Right lobe of liver (tissue), 6 donors: ENCODE data around the gene EME2. TPM values are rescaled to one million over a fixed set of nuclear protein-coding genes. Genes with fewer than 3 reads are reported as not detected.

Source experiments
- ATAC-seq, 4 donors: fragments of 200-7000 bp; cut with Tn5 transposase; one replicate each; pipeline ENCODE4 v1.9.1; 2020; ENCODE audit warnings: mild to moderate bottlenecking in 4 of 4, moderate library complexity in 4 of 4
- DNase-seq, 3 donors: peaks; one replicate each; pipeline ENCODE4 v3.0.0-alpha.2; 2020
- H3K27ac ChIP-seq, 3 donors: fragments of 200-600 bp; one replicate each; pipeline ENCODE4 v1.8.0; 2022
- H3K27me3 ChIP-seq, 2 donors: fragments of 200-600 bp; one replicate each; pipeline ENCODE4 v1.8.0; 2022
- H3K36me3 ChIP-seq, 4 donors: fragments of 200-600 bp; sonication (generic) in 1 of 4; one replicate each; pipeline versions ENCODE4 v1.5.1 to v1.8.0; 2017 to 2022; ENCODE audit warnings: control low read depth in 1 of 4
- H3K4me1 ChIP-seq, 4 donors: fragments of 200-600 bp; sonication (generic) in 1 of 4; one replicate each; pipeline versions ENCODE4 v1.5.1 to v1.8.0; 2017 to 2022; ENCODE audit warnings: control low read depth in 1 of 4
- H3K4me3 ChIP-seq, 3 donors: fragments of 200-600 bp; one replicate each; pipeline ENCODE4 v1.8.0; 2022
- H3K9me3 ChIP-seq, 4 donors: fragments of 200-600 bp; sonication (generic) in 1 of 4; one replicate each; pipeline versions ENCODE4 v1.5.1 to v1.8.0; 2017 to 2022; ENCODE audit warnings: control low read depth in 1 of 4
- POLR2A ChIP-seq: fragments of 450-650 bp; IDR thresholded peaks from one replicate; pipeline ENCODE4 v1.6.1; 2017; ENCODE audit warnings: antibody characterized with exemption, mild to moderate bottlenecking
- WGBS: methylation state at CpG from one replicate; pipeline ENCODE4 v1.1.6; 2018; ENCODE audit warnings: low coverage, low lambda C conversion rate; ENCODE audit not compliant: insufficient coverage; ENCODE audit errors: missing lambda C conversion rate; 5-methylcytosine and 5-hydroxymethylcytosine counted together
- intact Hi-C, 2 donors: fragments of 100-400 bp; cut with DNase I; formaldehyde crosslinking; loops; one replicate each; pipeline versions ENCODE4 v1.11.2 to v1.14.1; 2022
- total RNA-seq, 6 experiments: library from RNA; depleted of rRNA in 2 of 6; stranded (reverse); fragments of >200 nt in 2 of 6; fragmentation: NEBNext Ultra II Directional in 3 of 6; extraction: Animal tissue kit (Norgen Biotek cat#: 25700) in 3 of 6; gene quantifications; one replicate each; pipeline versions ENCODE4 v1.1.0 to v1.2.4, GENCODE V29; 2016 to 2023
- TF ChIP-seq, protein P1 (sequence below), 4 donors: fragments of 200-600 bp in 3 of 4; fragments of 450-650 bp in 1 of 4; IDR thresholded peaks; one replicate each; pipeline versions ENCODE4 v1.5.1 to v1.8.0; 2016 to 2022; ENCODE audit warnings: antibody characterized with exemption in 4 of 4, mild to moderate bottlenecking in 2 of 4
- donor health status: DM: no; HTN: yes; CAD: no.
- donor health status: DM: no; HTN: no; CAD: no.
- donor health status: DM: no; HTN: no; CAD: no.
- donor health status: DM: no; HTN: yes; CAD: no.
- donor health status: DM: no; HTN: yes; CAD: no.

Gene EME2
- total RNA-seq, 6 experiments from 2014 or later: 3.8 to 11.1 (median 5.0) TPM

DNA sequence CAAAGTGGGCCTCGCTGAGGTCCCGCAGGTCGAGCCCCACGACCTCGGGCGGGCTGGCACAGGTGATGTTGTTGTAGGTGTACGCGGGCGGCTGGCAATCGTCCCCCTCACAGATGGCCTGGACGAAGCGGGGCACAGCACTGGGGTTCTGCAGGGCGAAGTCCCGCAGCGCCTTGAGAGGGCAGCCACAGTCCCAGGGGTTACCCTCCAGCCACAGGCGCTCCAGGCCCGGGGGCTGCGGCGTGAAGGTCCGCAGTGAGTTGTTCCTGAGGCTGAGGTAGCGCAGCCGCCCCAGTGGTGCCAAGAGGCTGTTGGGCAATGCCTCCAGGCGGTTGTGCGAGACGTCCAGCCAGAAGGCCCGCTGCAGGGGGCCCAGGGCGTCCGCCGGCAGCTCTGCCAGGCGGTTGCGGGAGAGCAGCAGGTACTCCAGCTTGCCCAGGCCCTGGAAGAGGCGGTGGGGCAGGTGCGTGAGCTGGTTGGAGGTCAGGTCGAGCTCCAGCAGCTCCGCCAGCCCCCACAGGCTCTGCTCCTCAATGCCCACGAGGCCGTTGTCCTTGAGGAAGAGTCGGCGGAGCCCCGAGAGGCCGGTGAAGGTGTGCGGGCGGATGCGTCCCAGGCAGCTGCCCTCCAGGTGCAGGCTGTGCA, 18.1 kb downstream of the EME2 start:
- Histone ChIP-seq H3K36me3 (peaks cover 0 to 14% (median 7%) of the 10 kb centered on the region in 4 donors), H3K4me1 (peaks cover 0 to 38% (median 6%) of the 10 kb centered on the region in 4 donors), H3K27me3 (no peaks in the 10 kb centered on the region), H3K27ac (no peak overlapping the region), H3K4me3 (no peak overlapping the region), H3K9me3 (no peaks in the 10 kb centered on the region)
- intact Hi-C loops: no loop called here
- DNase-seq (peak; percentile 30 to 62 (median 51)), ATAC-seq (no peak)
- TF ChIP-seq, protein P1, sequence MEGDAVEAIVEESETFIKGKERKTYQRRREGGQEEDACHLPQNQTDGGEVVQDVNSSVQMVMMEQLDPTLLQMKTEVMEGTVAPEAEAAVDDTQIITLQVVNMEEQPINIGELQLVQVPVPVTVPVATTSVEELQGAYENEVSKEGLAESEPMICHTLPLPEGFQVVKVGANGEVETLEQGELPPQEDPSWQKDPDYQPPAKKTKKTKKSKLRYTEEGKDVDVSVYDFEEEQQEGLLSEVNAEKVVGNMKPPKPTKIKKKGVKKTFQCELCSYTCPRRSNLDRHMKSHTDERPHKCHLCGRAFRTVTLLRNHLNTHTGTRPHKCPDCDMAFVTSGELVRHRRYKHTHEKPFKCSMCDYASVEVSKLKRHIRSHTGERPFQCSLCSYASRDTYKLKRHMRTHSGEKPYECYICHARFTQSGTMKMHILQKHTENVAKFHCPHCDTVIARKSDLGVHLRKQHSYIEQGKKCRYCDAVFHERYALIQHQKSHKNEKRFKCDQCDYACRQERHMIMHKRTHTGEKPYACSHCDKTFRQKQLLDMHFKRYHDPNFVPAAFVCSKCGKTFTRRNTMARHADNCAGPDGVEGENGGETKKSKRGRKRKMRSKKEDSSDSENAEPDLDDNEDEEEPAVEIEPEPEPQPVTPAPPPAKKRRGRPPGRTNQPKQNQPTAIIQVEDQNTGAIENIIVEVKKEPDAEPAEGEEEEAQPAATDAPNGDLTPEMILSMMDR (IDR thresholded peaks at IDR 0.05): no peak
- TF ChIP-seq POLR2A: no peak
- 37% methylated on average over 4 of the region's 44 CpGs for WGBS

DNA sequence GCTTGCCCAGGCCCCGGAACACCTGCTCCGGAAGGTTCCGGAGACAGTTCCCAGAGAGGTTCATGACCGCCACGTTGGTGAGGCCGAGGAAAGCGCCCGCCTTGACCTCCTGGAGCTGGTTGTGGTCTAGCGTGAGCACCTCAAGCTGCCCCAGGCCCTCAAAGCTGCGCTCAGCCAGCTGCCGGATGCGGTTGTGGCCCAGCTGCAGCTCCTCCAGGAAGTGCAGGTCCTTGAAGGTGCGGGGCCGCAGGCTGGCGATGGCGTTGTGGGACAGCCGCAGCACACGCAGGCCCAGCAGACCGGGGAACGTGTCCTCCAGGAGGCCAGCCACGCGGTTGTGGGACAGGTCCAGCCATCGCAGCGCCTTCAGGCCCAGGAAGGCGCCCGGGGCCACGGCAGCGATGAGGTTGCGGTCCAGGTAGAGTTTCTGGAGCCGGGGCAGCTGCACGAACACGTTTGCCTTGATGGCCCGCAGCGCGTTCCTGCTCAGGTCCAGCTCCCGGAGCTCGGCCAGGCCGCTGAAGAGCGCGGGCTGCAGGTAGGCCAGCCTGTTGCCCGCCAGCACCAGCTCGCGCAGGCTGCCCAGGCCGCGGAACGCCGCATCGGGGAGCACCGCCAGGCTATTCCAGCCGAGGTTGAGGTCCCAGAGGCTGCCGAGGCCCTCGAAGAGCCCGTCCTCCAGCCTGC, 18.8 kb downstream of the EME2 start:
- intact Hi-C loops: no loop called here
- H3K9me3 ChIP-seq: no peaks in the 10 kb centered on the region
- H3K36me3 ChIP-seq: peaks cover 0 to 14% (median 7%) of the 10 kb centered on the region in 4 donors
- H3K4me1 ChIP-seq: peaks cover 0 to 38% (median 6%) of the 10 kb centered on the region in 4 donors
- no peak overlapping the region for H3K4me3 ChIP-seq
- ATAC-seq (no peak), DNase-seq (peak in 1 of 3 donors; percentile 58)
- WGBS: no CpG with 5 or more reads among the region's 53 CpGs
- TF ChIP-seq, protein P1 (IDR thresholded peaks at IDR 0.05): no peak
- no peak for TF ChIP-seq POLR2A
- H3K27me3 ChIP-seq: no peaks in the 10 kb centered on the region
- H3K27ac ChIP-seq: no peak overlapping the region

DNA sequence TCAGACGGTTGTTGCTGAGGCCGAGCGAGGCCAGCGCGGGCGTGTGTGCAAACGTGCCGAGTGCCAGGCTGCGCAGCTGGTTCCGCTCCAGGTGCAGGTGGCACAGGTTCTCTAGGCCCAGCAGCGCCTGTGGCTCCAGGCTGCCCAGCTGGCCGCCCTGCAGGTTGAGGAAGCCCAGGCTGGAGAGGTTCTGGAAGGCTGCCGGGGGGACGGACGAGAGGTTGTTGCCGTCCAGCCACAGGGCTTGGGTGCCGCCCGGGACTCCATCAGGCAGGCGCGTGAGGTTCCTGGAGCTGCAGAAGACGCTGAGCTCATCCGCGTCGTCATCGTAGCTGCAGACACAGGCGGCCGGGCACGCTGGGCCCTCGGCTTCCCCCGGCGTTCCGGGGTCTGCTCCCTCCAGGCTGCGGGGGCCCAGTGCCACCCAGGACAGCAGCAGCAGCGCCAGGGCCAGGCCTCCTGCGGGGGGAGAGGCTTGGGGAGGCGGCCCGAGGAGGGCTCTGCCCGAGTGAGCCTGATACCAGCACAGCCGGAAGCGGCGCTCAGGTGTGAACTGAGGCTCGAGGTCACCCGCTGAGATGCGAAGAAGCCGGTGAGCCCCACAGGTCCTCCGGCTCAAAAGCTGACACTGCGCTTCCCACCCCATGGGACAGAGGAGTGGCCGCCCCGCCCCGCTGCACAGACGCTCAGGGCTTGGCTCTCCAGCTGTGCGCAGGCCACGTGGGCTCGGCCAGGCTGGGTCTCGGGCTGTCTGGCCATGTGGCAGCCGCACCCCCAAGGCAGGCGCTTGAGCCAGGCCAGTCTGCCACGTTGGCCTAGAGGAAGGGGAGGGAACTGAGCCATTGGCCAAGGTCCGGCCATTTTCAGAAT, 19.6 kb downstream of the EME2 start:
- H3K4me1 ChIP-seq: peaks cover 0 to 38% (median 6%) of the 10 kb centered on the region in 4 donors
- TF ChIP-seq POLR2A: no peak
- TF ChIP-seq, protein P1 (IDR thresholded peaks at IDR 0.05): peak in 1 of 4 donors; percentile 13
- intact Hi-C loops: no loop called here
- peak overlapping the region in 2 of 3 donors; percentile 73 to 74 for H3K4me3 ChIP-seq
- ATAC-seq: peak; percentile 45 to 73 (median 63)
- 20% methylated on average over 1 of the region's 59 CpGs for WGBS
- peak; percentile 69 to 88 (median 88) for DNase-seq
- H3K27me3 ChIP-seq: no peaks in the 10 kb centered on the region
- H3K27ac ChIP-seq: peak overlapping the region in 2 of 3 donors; percentile 73 to 78
- H3K9me3 ChIP-seq: no peaks in the 10 kb centered on the region
- peaks cover 0 to 14% (median 7%) of the 10 kb centered on the region in 4 donors for H3K36me3 ChIP-seq

DNA sequence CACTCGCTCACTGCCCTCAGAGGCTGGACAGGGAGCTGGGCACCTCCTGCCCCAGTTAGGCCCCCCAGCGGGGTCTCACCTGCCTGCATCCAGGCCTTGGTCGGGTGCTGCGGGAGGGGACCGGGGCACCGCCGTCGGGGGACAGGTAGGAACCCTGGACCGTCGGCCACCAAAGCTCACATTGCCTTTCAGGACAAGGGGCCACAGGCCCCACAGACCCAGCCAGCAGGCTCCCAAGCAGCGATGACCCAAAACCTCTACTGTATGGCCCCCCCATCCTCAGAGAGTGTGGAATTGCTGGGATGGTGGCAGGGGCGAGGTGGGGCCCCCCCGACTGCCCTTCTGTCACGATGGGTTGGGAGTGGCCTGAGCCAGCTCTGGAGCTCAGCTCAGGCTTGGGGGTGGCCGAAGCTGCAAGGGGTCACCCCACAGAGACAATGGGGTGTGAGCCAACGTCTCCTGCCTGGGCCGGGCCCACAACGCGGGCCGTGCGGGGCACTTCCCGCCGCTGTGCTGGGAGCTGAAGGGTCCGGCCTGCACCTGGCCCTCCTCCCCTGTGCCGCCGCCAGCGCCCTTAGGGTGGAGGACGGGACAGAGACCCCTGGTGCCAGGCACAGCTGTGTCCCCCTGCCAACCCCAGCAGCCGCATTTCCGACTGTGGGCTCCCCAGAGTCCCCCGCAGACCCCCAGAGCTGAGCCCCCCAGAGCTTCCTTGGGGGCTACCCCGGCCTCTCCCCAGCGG, 20.4 kb downstream of the EME2 start:
- H3K4me1 ChIP-seq: peaks cover 0 to 38% (median 6%) of the 10 kb centered on the region in 4 donors
- peak in 3 of 4 donors; percentile 1 to 3 (median 3) for ATAC-seq
- intact Hi-C loops: no loop called here

More for the DNA sequence above, 20.4 kb downstream of the EME2 start:
- Histone ChIP-seq H3K27me3 (no peaks in the 10 kb centered on the region), H3K36me3 (peaks cover 0 to 14% (median 7%) of the 10 kb centered on the region in 4 donors), H3K27ac (peak overlapping the region in 2 of 3 donors; percentile 73 to 78), H3K4me3 (peak overlapping the region; percentile 45 to 74 (median 73)), H3K9me3 (no peaks in the 10 kb centered on the region)
- WGBS: 48% methylated on average over 9 of the region's 33 CpGs
- DNase-seq: peak in 2 of 3 donors; percentile 27 to 50
- TF ChIP-seq, protein P1 (IDR thresholded peaks at IDR 0.05): no peak
- TF ChIP-seq POLR2A: no peak
